ENCODE data around the gene HOMER1. TPM values are rescaled to one million over a fixed set of nuclear protein-coding genes. Genes with fewer than 3 reads are reported as not detected.
"Not testable (repeated sequence)": the region's sequence is repeated elsewhere in the genome, so short reads cannot be mapped to it uniquely, and the experiment has no call there.

Gene HOMER1
- total RNA-seq, 1 donor from 2014 or later, result 9.6 TPM

DNA sequence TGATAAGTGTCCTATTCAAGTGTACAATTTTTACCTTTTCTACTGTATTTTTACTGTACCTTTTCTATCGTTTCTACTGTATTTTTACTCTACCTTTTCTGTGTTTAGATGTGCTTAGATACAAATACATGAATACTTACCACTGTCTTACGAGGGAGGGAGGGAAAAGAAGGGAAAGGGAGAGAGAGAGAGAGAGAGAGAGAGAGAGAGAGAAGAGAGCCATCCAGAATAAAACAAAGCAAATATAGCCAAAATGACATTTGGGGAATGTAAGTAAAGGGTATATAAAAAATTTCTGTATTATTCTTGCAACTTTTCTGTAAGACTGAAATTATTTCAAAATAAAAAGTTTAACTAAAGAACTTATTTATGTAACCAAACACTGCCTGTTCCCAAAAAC, 121.2 kb downstream of the HOMER1 start:
- Histone ChIP-seq H3K4me3 (ENCODE audit: low read depth, low read length) (no peak overlapping the region), H3K36me3 (ENCODE audit: control insufficient read depth, insufficient read depth, low read length) (no peaks in the 10 kb centered on the region), H3K27me3 (ENCODE audit: control insufficient read depth, insufficient read depth, low read length) (no peaks in the 10 kb centered on the region)
- DNase-seq (ENCODE audit: low read depth), result no peak
- TF ChIP-seq, protein P1, sequence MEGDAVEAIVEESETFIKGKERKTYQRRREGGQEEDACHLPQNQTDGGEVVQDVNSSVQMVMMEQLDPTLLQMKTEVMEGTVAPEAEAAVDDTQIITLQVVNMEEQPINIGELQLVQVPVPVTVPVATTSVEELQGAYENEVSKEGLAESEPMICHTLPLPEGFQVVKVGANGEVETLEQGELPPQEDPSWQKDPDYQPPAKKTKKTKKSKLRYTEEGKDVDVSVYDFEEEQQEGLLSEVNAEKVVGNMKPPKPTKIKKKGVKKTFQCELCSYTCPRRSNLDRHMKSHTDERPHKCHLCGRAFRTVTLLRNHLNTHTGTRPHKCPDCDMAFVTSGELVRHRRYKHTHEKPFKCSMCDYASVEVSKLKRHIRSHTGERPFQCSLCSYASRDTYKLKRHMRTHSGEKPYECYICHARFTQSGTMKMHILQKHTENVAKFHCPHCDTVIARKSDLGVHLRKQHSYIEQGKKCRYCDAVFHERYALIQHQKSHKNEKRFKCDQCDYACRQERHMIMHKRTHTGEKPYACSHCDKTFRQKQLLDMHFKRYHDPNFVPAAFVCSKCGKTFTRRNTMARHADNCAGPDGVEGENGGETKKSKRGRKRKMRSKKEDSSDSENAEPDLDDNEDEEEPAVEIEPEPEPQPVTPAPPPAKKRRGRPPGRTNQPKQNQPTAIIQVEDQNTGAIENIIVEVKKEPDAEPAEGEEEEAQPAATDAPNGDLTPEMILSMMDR (IDR thresholded peaks at IDR 0.05; ENCODE audit: insufficient read depth, low read length, poor library complexity, severe bottlenecking), result no peak

DNA sequence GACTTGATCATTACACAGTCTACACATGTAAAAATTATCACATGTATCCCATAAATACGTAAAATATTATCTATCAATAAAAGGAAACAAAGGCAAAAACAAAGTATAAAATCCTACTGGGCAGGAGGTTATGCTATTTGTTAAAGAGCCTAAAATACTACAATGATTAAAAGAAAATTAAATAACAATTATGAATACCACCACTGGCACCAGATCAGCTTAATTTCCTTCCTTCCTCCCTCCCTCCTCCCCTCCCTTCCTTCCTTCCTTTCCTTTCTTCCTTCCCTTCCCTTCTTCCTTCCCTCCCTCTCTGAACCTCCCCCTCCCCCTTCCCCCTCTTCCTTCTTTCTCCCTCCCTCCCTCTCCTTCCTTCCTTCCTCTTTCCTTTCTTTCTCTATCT, 127.3 kb downstream of the HOMER1 start:
- Histone ChIP-seq H3K4me3 (ENCODE audit: low read depth, low read length) (no peak overlapping the region), H3K36me3 (ENCODE audit: control insufficient read depth, insufficient read depth, low read length) (no peaks in the 10 kb centered on the region), H3K27me3 (ENCODE audit: control insufficient read depth, insufficient read depth, low read length) (no peaks in the 10 kb centered on the region)
- TF ChIP-seq, protein P1 (IDR thresholded peaks at IDR 0.05; ENCODE audit: insufficient read depth, low read length, poor library complexity, severe bottlenecking), result no peak
- DNase-seq (ENCODE audit: low read depth), result no peak

DNA sequence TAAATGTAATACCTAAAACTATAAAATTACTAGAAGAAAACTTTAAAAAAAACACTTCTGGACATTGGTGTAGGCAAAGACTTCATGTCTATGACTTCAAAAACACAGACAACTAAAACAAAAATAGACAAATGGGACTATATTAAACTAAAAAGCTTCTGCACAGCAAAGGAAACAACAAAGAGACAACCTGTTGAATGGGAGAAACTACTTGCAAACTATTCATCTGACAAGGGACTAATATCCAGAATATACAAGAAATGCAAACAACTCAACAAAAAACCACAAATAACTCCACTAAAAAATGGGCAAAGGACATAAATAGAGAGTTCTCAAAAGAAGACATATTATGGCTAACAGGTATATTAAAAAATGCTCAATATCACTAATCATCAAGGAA, 128.8 kb downstream of the HOMER1 start:
- H3K36me3 ChIP-seq (ENCODE audit: control insufficient read depth, insufficient read depth, low read length); H3K4me3 ChIP-seq (ENCODE audit: low read depth, low read length); H3K27me3 ChIP-seq (ENCODE audit: control insufficient read depth, insufficient read depth, low read length); DNase-seq (ENCODE audit: low read depth): not testable (repeated sequence)

DNA sequence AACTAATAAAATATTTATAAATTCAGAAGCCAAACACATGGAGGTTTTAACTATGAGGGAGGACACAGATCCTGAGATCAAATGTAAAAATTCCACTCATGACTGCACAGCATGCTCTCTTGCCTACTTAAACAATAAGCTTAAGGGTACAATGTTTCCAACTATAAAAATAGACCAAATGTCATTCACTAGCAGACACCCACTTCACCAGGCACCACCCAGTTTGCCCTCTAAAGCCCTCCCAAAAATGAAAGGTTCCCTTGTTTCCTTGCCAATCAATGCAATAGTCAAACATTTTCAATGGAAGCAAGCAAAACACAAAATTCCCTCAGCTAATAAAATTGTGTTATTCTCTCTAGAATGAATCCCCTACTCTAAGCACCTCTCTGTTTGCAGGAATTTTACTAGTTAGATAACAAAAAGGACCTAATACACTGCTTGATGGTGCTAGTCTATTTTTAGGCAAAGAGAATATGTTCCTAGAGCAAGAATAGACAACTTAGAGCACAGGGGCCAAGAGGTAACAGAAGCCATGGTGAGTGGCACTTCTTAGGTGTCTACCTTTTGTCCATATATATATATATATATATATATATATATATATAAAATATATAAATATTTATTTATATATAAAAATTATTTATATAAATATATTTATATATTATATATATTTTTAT, 135.3 kb downstream of the HOMER1 start:
- TF ChIP-seq, protein P1 (IDR thresholded peaks at IDR 0.05; ENCODE audit: insufficient read depth, low read length, poor library complexity, severe bottlenecking), result no peak
- Histone ChIP-seq H3K36me3 (ENCODE audit: control insufficient read depth, insufficient read depth, low read length) (no peaks in the 10 kb centered on the region), H3K4me3 (ENCODE audit: low read depth, low read length) (no peak overlapping the region), H3K27me3 (ENCODE audit: control insufficient read depth, insufficient read depth, low read length) (no peaks in the 10 kb centered on the region)
- no peak for DNase-seq (ENCODE audit: low read depth)

DNA sequence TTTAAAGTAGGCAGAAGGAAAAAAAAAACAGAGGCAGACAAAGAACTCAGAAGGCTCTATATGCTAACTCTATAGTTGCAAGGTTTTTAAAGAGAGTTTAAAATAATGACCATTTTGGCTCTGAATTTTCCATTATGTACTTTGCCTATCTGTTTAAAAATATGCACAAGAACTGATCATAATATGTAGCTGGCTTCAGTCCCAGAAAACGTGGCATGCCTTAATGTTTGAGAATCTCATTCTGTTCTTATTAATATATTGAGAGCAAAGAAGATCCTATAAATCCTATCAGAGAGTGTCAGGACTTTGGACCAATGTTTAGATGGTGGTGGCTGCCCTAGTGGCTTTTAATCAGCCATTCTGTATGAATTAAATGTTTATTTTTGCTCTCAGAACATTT, 156.5 kb downstream of the HOMER1 start:
- TF ChIP-seq, protein P1 (IDR thresholded peaks at IDR 0.05; ENCODE audit: insufficient read depth, low read length, poor library complexity, severe bottlenecking), result no peak
- H3K4me3 ChIP-seq (ENCODE audit: low read depth, low read length), result no peak overlapping the region
- no peak for DNase-seq (ENCODE audit: low read depth)
- H3K27me3 ChIP-seq (ENCODE audit: control insufficient read depth, insufficient read depth, low read length), result no peaks in the 10 kb centered on the region
- H3K36me3 ChIP-seq (ENCODE audit: control insufficient read depth, insufficient read depth, low read length), result no peaks in the 10 kb centered on the region

DNA sequence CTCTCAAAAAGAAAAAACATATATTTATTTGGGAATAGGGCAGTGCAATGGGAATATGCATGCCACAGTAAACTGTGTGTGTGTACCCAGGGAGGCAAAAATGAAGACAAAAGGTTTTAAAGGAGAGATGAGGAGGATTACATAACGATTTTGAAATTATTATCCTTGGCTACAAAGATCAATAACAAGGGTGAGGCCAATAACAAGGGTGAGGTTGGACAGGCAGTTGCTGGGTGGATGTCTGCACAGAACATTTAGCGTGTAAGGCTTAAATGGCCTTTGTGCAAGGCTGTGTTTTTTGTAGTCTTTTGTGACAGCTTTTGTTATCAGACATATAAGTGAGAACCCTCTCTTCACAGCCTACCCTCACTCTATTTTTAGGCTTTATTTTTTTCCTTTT, 164.1 kb downstream of the HOMER1 start:
- Histone ChIP-seq H3K4me3 (ENCODE audit: low read depth, low read length) (no peak overlapping the region), H3K27me3 (ENCODE audit: control insufficient read depth, insufficient read depth, low read length) (no peaks in the 10 kb centered on the region), H3K36me3 (ENCODE audit: control insufficient read depth, insufficient read depth, low read length) (no peaks in the 10 kb centered on the region)
- no peak for DNase-seq (ENCODE audit: low read depth)
- TF ChIP-seq, protein P1 (IDR thresholded peaks at IDR 0.05; ENCODE audit: insufficient read depth, low read length, poor library complexity, severe bottlenecking), result no peak
